Endodermal cell (in vitro differentiated cells): Measurements from ENCODE around the gene MAF. TPM values are rescaled to one million over a fixed set of nuclear protein-coding genes. Genes with fewer than 3 reads are reported as not detected.

Experiments
- DNase-seq: peaks from one replicate; pipeline ENCODE4 v3.0.0-alpha.2; 2017
- H3K27ac ChIP-seq: 2 replicates; pipeline ENCODE4 v1.5.1; 2013; ENCODE audit warnings: mild to moderate bottlenecking, low read depth, low read length, moderate library complexity
- H3K27me3 ChIP-seq: 2 replicates; pipeline ENCODE4 v1.6.1; 2013; ENCODE audit warnings: mild to moderate bottlenecking, low read length, moderate library complexity; ENCODE audit not compliant: insufficient read depth, control insufficient read depth, poor library complexity, severe bottlenecking
- H3K36me3 ChIP-seq: 2 replicates; pipeline ENCODE4 v1.7.0; 2013; ENCODE audit warnings: mild to moderate bottlenecking, low read length, moderate library complexity; ENCODE audit not compliant: control insufficient read depth, insufficient read depth
- H3K4me1 ChIP-seq: one replicate; pipeline ENCODE4 v1.7.0; 2013; ENCODE audit warnings: low read length; ENCODE audit not compliant: control insufficient read depth, insufficient read depth
- H3K4me3 ChIP-seq: 2 replicates; pipeline ENCODE4 v1.5.1; 2013; ENCODE audit warnings: mild to moderate bottlenecking, low read length, moderate library complexity
- H3K9ac ChIP-seq: 2 replicates; pipeline ENCODE4 v1.6.1; 2013; ENCODE audit warnings: mild to moderate bottlenecking, low read length, moderate library complexity; ENCODE audit not compliant: poor library complexity, severe bottlenecking; ENCODE audit errors: extremely low read depth
- H3K9me3 ChIP-seq: 2 replicates; pipeline ENCODE4 v1.6.1; 2013; ENCODE audit warnings: mild to moderate bottlenecking, low read length, moderate library complexity; ENCODE audit not compliant: control insufficient read depth
- H3K27ac Mint-ChIP-seq: 2 replicates; pipeline ENCODE4 v1.8.0; 2020; ENCODE audit warnings: mixed read lengths
- H3K27me3 Mint-ChIP-seq: 2 replicates; pipeline ENCODE4 v1.8.0; 2021; ENCODE audit warnings: mild to moderate bottlenecking, mixed read lengths; ENCODE audit not compliant: insufficient read depth
- H3K36me3 Mint-ChIP-seq: 2 replicates; pipeline ENCODE4 v1.8.0; 2020; ENCODE audit warnings: low read depth, mixed read lengths
- H3K4me1 Mint-ChIP-seq: 2 replicates; pipeline ENCODE4 v1.8.0; 2020; ENCODE audit warnings: mixed read lengths
- H3K4me3 Mint-ChIP-seq: 2 replicates; pipeline ENCODE4 v1.8.0; 2020; ENCODE audit warnings: mild to moderate bottlenecking, moderate library complexity, mixed read lengths
- H3K9me3 Mint-ChIP-seq: 2 replicates; pipeline ENCODE4 v1.8.0; 2020; ENCODE audit warnings: mild to moderate bottlenecking, mixed read lengths
- WGBS, 2 experiments: methylation state at CpG; one replicate each; pipeline versions ENCODE4 v1.1.5 to v1.1.7; 2013; ENCODE audit warnings: missing lambda C conversion rate in 2 of 2, mixed read lengths in 1 of 2; ENCODE audit not compliant: insufficient coverage in 1 of 2, insufficient read length in 1 of 2; 5-methylcytosine and 5-hydroxymethylcytosine counted together
- total RNA-seq, 2 donors: library from RNA; stranded (reverse); fragmentation: NEBNext Ultra II Directional in 1 of 2; extraction: Animal tissue kit (Norgen Biotek cat#: 25700) in 1 of 2; gene quantifications; 2 replicates in 1 of 2; 3 replicates in 1 of 2; pipeline ENCODE4 v1.2.1, GENCODE V29; 2021
- TF ChIP-seq, protein P1 (sequence below): fragments of 200-600 bp; sonication (generic); conservative IDR thresholded peaks from 2 replicates; pipeline ENCODE4 v1.5.0; 2021; ENCODE audit warnings: antibody characterized with exemption, mild to moderate bottlenecking

MAF gene
- total RNA-seq, 2 donors from 2014 or later, result 1.5 to 5.1 TPM

DNA sequence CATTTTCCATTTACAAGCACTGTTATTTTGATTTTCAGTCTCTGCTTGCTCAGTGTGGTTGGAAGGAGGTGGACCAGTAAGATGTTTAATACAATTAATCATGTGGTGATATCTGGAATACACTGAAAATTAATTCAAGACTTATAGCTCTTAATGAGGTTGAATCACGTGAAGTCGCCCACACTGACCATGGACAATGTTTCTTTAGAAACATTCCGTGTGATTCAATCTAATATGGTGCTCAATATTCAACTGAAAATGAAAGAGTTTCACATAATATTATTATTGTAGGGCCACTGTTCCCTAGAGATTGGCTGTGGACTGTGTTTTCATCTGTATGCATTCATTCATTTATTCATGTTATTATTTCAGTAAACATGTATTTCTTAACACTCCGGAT, 45.2 kb upstream of the MAF start:
- H3K9me3 Mint-ChIP-seq, result no peaks in the 10 kb centered on the region
- H3K4me3 Mint-ChIP-seq, result no peak overlapping the region
- DNase-seq, result no peak
- H3K27ac Mint-ChIP-seq, result no peak overlapping the region
- no peak overlapping the region for H3K9ac ChIP-seq
- TF ChIP-seq, protein P1, sequence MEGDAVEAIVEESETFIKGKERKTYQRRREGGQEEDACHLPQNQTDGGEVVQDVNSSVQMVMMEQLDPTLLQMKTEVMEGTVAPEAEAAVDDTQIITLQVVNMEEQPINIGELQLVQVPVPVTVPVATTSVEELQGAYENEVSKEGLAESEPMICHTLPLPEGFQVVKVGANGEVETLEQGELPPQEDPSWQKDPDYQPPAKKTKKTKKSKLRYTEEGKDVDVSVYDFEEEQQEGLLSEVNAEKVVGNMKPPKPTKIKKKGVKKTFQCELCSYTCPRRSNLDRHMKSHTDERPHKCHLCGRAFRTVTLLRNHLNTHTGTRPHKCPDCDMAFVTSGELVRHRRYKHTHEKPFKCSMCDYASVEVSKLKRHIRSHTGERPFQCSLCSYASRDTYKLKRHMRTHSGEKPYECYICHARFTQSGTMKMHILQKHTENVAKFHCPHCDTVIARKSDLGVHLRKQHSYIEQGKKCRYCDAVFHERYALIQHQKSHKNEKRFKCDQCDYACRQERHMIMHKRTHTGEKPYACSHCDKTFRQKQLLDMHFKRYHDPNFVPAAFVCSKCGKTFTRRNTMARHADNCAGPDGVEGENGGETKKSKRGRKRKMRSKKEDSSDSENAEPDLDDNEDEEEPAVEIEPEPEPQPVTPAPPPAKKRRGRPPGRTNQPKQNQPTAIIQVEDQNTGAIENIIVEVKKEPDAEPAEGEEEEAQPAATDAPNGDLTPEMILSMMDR, result no peak
- no peaks in the 10 kb centered on the region for H3K9me3 ChIP-seq
- no peaks in the 10 kb centered on the region for H3K36me3 Mint-ChIP-seq
- no peaks in the 10 kb centered on the region for H3K36me3 ChIP-seq
- H3K4me1 ChIP-seq, result no peaks in the 10 kb centered on the region
- H3K4me3 ChIP-seq, result no peak overlapping the region
- H3K27ac ChIP-seq, result no peak overlapping the region
- WGBS, 2 experiments, result 96 to 100% methylated on average over 2 to 3 of the region's 4 CpGs
- H3K27me3 Mint-ChIP-seq, result no peaks in the 10 kb centered on the region
- no peaks in the 10 kb centered on the region for H3K4me1 Mint-ChIP-seq
- H3K27me3 ChIP-seq, result no peaks in the 10 kb centered on the region

DNA sequence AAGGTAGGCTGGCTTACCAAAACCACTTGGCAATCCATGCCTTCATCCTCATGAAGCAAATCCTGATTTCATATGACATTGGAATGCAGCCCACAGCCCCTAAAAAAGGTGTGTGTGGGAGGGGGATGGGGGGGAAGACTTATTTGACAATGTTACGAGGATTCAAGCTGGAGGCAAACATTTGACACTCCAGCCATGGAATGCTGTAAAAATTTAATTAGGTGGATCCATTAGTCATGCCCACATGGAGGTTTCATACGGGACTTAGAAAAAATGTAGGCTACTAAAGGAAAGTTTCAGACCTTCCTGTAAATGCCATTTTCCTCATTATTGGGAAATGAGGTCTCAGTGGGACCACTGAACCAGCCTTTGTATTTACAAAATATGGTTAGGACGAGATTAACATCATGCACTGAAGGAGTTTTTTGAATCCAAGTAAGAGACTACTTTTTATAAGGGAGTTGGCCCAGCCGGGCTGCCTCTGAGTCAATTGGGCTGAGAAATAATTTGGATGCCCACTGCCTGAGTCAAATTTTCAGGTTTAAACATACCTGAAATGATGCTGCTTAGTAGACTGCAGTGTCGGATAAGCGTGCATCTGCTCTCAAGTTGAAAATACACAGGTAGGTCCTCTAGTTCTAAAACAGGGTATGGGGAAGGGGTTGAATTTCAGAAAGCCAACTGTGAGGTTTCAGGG, 44.6 kb upstream of the MAF start:
- H3K36me3 Mint-ChIP-seq, result no peaks in the 10 kb centered on the region
- no peaks in the 10 kb centered on the region for H3K9me3 Mint-ChIP-seq
- H3K9ac ChIP-seq, result no peak overlapping the region
- TF ChIP-seq, protein P1, result no peak
- H3K27me3 Mint-ChIP-seq, result no peaks in the 10 kb centered on the region
- no peaks in the 10 kb centered on the region for H3K4me1 Mint-ChIP-seq
- no peaks in the 10 kb centered on the region for H3K9me3 ChIP-seq
- H3K4me1 ChIP-seq, result no peaks in the 10 kb centered on the region
- DNase-seq, result no peak
- H3K27me3 ChIP-seq, result no peaks in the 10 kb centered on the region
- H3K27ac ChIP-seq, result no peak overlapping the region
- no peak overlapping the region for H3K4me3 ChIP-seq
- no peaks in the 10 kb centered on the region for H3K36me3 ChIP-seq
- H3K27ac Mint-ChIP-seq, result no peak overlapping the region
- H3K4me3 Mint-ChIP-seq, result no peak overlapping the region
- 92 to 94% methylated on average over 5 to 6 of the region's 6 CpGs for WGBS, 2 experiments

DNA sequence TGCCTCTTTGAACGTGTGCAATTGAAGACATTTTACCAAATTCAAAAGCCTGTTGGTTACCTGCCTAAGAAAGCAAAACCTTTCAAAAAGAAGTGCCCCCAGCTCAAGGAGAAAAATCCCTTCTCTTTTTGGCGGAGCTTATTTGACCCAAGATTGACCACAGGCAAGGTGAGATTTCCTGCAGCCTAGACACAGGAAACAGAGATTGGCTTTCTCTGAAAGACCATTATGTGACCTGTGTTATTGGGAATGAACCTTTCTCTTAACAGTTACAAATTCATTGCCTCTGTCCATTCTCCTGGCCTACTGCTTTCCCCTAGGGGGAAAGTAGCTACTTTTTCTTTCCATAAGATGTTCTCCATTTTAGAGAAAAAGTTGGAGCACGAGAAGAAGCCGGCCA, 42.1 kb upstream of the MAF start:
- H3K36me3 ChIP-seq, result no peaks in the 10 kb centered on the region
- Mint-ChIP-seq H3K4me3 (no peak overlapping the region), H3K4me1 (peaks cover 3% of the 10 kb centered on the region), H3K9me3 (no peaks in the 10 kb centered on the region), H3K27me3 (no peaks in the 10 kb centered on the region), H3K36me3 (no peaks in the 10 kb centered on the region), H3K27ac (no peak overlapping the region)
- no peak for DNase-seq
- H3K9me3 ChIP-seq, result no peaks in the 10 kb centered on the region
- no peak overlapping the region for H3K4me3 ChIP-seq
- no peak overlapping the region for H3K27ac ChIP-seq
- no peaks in the 10 kb centered on the region for H3K27me3 ChIP-seq
- 75 to 81% methylated on average over 2 to 4 of the region's 4 CpGs for WGBS, 2 experiments
- TF ChIP-seq, protein P1, result no peak
- no peaks in the 10 kb centered on the region for H3K4me1 ChIP-seq
- no peak overlapping the region for H3K9ac ChIP-seq
